Measurements from ENCODE around the gene GNG7. TPM values are rescaled to one million over a fixed set of nuclear protein-coding genes. Genes with fewer than 3 reads are reported as not detected.
"Not testable (repeated sequence)": the region's sequence is repeated elsewhere in the genome, so short reads cannot be mapped to it uniquely, and the experiment has no call there.

GNG7 gene
- total RNA-seq, 1 experiment from 2014 or later: 0.03 TPM

- H3K27ac ChIP-seq: no peak overlapping the region
- H3K9me3 ChIP-seq (replicated peaks): no peaks in the 10 kb centered on the region
- H3K4me3 ChIP-seq: no peak overlapping the region
- H3K36me3 ChIP-seq: no peaks in the 10 kb centered on the region
- H3K4me1 ChIP-seq (replicated peaks): peaks cover 36% of the 10 kb centered on the region
- no peaks in the 10 kb centered on the region for H3K27me3 ChIP-seq (replicated peaks)
- DNase-seq (ENCODE audit: low read depth in 1 of 2, low spot score in 2 of 2): no peak
Observed at GRCh38 chr19:2615782-2616181, 86.7 kb downstream of the GNG7 start.

GRCh38 chr19:2613507-2614295 lies 88.8 kb downstream of the GNG7 start:
- H3K36me3 ChIP-seq: no peaks in the 10 kb centered on the region
- DNase-seq (ENCODE audit: low read depth in 1 of 2, low spot score in 2 of 2): no peak
- no peaks in the 10 kb centered on the region for H3K27me3 ChIP-seq (replicated peaks)
- H3K27ac ChIP-seq: no peak overlapping the region
- H3K9me3 ChIP-seq (replicated peaks): no peaks in the 10 kb centered on the region
- H3K4me3 ChIP-seq: no peak overlapping the region
- peaks cover 25% of the 10 kb centered on the region for H3K4me1 ChIP-seq (replicated peaks)

- no peak for DNase-seq (ENCODE audit: low read depth in 1 of 2, low spot score in 2 of 2)
Observed at GRCh38 chr19:2612619-2613249, 89.8 kb downstream of the GNG7 start.

GRCh38 chr19:2611483-2612464 lies 90.7 kb downstream of the GNG7 start:
- no peak for DNase-seq (ENCODE audit: low read depth in 1 of 2, low spot score in 2 of 2)
- Histone ChIP-seq H3K27ac (no peak overlapping the region), H3K4me3 (no peak overlapping the region), H3K4me1 (replicated peaks) (peaks cover 16% of the 10 kb centered on the region; the same call in 1 of the 2 replicates), H3K27me3 (replicated peaks) (no peaks in the 10 kb centered on the region), H3K9me3 (replicated peaks) (no peaks in the 10 kb centered on the region), H3K36me3 (no peaks in the 10 kb centered on the region)

More at GRCh38 chr19:2612619-2613249, 89.8 kb downstream of the GNG7 start:
- Histone ChIP-seq H3K27me3 (replicated peaks) (no peaks in the 10 kb centered on the region), H3K27ac (no peak overlapping the region), H3K9me3 (replicated peaks) (no peaks in the 10 kb centered on the region), H3K4me3 (no peak overlapping the region), H3K36me3 (no peaks in the 10 kb centered on the region), H3K4me1 (replicated peaks) (peaks cover 16% of the 10 kb centered on the region; the same call in 1 of the 2 replicates)

DNA sequence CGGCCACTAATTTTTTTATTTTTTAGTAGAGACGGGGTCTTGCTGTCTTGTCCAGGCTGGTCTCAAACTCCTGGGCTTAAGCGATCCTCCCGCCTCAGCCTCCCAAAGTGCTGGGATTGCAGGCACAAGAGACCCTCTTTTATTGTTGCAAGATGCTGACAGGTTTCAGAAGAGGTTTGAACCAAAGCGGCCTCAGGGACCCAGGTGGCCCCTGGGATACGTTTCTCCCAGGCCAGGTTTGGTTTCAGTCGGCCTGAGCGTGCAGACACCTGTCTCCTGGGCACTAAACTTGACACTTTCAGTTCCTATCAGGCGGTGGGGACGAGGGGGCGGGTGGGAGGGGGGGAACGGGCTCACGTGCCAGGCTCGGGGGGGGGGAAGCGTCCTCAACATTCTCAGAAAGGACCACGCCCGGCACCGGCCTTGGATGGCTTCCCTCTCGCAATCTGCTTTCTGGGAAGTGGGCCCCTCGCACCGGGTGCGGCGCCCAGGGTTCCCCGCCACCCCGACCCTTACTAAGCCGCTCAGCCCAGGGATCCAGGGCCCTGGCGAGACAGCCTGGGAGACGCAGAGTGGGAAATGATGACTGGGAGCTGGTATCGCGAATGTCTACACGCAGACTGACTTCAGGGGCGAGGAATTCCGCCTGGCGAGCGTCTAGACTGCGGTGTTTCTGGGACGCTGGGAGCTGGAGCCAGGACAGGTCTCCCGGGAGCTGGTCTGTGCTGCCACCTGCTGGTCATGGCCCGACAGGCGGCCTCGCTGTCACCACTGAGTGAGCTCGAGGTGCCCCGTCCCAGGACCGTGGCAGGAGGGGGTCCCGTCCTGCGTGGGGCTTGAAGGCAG lies 91.6 kb downstream of the GNG7 start:
- Histone ChIP-seq H3K27me3 (replicated peaks) (no peaks in the 10 kb centered on the region), H3K4me1 (replicated peaks) (peaks cover 20% of the 10 kb centered on the region), H3K4me3 (peak overlapping the region; percentile 28), H3K36me3 (no peaks in the 10 kb centered on the region), H3K27ac (peak overlapping the region; percentile 60), H3K9me3 (replicated peaks) (no peaks in the 10 kb centered on the region)
- DNase-seq (ENCODE audit: low read depth in 1 of 2, low spot score in 2 of 2): peak; percentile 85 to 96

DNA sequence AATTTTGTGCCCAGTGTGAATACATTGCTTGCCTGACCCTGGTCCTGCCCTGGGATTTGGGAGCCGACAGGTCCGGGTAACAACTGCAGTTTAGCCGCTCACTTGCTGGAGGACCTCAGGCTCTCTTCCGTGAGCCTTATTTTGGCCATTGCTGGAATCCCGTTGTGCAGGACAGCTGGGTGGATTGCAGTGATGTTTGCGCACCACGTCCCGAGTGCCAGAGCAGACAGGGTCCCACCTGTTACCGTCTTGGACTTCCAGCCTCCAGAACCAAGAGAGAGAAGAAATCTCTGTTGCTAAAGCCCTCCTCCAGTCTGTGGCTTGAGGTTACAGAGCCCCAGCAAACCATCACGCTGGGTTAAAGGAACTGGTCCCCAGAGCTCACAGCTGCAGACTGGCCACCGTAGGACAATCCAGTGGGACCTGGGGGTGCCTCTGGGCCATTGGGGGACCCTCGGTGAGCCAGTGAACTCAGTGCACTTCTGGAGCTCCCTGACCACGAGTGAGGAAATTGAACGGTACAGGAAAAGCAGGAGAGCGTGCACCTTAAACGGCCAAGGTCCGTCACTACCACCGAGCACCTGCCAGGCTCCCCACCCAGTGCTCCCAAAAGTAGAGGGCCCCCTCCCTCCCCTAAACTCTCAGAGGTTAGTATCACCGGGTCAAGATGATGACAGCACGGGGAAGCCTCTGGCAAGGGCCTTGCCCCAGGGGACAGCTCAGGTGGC lies 92.9 kb downstream of the GNG7 start:
- no peak overlapping the region for H3K4me3 ChIP-seq
- H3K27me3 ChIP-seq (replicated peaks): no peaks in the 10 kb centered on the region
- peaks cover 24% of the 10 kb centered on the region for H3K4me1 ChIP-seq (replicated peaks)
- H3K36me3 ChIP-seq: no peaks in the 10 kb centered on the region
- DNase-seq (ENCODE audit: low read depth in 1 of 2, low spot score in 2 of 2): no peak
- H3K9me3 ChIP-seq (replicated peaks): no peaks in the 10 kb centered on the region
- H3K27ac ChIP-seq: no peak overlapping the region

DNA sequence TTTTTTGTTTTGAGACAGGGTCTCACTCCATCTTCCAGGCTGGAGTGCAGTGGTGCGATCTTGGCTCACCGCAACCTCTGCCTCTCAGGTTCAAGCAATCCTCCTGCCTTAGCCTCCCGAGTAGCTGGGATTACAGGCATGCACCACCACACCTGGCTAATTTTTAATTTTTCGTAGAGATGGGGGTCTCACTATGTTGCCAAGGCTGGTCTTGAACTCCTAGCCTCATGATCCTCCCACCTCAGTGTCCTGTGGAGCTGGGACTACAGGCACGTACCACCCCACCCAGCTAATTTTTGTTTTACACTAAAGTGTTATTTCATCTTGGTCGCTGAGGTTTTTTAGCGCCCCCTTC lies 93.5 kb downstream of the GNG7 start:
- not testable (repeated sequence) for H3K4me3 ChIP-seq; H3K27me3 ChIP-seq (replicated peaks); H3K36me3 ChIP-seq; H3K9me3 ChIP-seq (replicated peaks); DNase-seq (ENCODE audit: low read depth in 1 of 2, low spot score in 2 of 2); H3K27ac ChIP-seq
- peaks cover 24% of the 10 kb centered on the region for H3K4me1 ChIP-seq (replicated peaks)

DNA sequence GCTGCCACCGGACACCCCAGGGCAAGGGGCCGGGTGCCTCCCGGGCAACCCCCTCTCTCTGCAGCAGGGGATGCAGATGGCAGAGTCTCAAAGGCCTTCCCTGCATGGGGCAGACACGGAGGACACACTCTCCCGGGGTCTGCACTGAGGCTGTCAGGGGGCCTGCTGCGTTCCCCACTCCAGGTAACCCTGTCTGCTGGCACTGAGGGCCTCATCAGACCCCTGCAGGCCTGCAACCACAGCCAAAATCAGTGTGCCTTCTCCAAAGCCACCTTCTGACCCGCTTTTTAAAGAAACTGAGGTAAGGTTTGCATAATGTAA lies 93.9 kb downstream of the GNG7 start:
- DNase-seq (ENCODE audit: low read depth in 1 of 2, low spot score in 2 of 2): no peak
- Histone ChIP-seq H3K36me3 (no peaks in the 10 kb centered on the region), H3K27me3 (replicated peaks) (no peaks in the 10 kb centered on the region), H3K27ac (no peak overlapping the region), H3K9me3 (replicated peaks) (no peaks in the 10 kb centered on the region), H3K4me3 (no peak overlapping the region), H3K4me1 (replicated peaks) (peaks cover 19% of the 10 kb centered on the region)

DNA sequence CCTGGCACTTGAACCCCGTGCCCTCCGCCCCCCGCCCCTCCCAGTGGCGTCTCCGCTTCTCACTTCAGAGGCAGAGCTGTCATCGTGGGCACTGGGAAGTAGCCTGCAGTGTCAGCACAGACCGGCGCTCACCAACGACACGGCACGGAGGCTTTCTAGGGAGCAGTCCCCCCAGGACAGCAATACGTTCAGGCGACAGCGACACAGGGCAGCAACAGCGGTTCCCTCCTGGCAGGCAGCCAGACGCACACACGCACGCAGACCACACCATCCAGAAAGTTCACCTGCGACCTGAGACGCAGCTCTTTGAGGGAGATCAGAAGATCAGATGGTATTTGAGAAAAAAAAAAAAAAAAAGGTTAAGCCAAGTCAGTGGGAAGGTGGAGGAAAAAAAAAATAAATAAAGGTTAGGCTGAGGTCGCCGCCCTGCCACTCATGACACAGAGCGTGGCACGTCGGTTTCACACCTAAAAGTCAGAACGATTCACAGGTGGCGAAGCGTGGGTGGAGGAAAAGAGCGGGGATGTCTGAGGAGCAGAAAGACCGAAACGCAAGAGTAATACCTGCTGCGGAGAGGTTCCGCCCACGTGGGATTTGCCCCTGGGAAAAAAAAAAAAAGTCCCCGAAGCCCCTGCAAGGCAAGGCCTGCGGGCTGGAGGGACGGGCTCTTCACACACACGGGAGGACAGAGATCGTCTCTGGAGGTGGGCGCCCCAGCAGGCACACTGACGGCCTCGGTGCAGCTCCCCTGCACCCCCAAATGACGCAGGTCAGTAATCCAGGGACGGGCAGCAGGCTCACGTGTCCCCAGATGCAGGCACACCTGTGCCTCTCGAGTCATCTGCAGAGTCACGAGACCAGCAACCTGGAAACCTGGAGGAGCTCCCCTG lies 94.5 kb downstream of the GNG7 start:
- peaks cover 24% of the 10 kb centered on the region for H3K4me1 ChIP-seq (replicated peaks)
- no peak overlapping the region for H3K4me3 ChIP-seq
- H3K36me3 ChIP-seq: no peaks in the 10 kb centered on the region
- no peak overlapping the region for H3K27ac ChIP-seq
- no peaks in the 10 kb centered on the region for H3K9me3 ChIP-seq (replicated peaks)
- DNase-seq (ENCODE audit: low read depth in 1 of 2, low spot score in 2 of 2): no peak
- no peaks in the 10 kb centered on the region for H3K27me3 ChIP-seq (replicated peaks)

DNA sequence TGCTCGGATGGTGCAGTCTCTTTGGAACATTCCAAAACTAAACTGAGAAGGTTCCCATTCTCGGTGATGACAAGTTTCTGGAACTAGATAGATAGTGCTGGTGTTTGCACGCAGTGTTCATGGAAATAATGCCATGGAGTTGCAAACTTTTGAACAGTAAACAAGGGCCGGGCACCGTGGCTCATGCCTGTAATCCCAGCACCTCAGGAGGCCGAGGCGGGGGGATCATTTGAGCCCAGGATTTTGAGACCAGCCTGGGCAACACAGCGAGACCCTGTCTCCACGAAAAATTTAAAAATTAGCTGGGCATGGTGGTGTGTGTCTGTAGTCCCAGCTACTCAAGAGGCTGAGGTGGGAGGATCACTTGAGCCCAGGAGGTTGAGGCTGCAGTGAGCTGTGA lies 95.7 kb downstream of the GNG7 start:
- H3K36me3 ChIP-seq; DNase-seq (ENCODE audit: low read depth in 1 of 2, low spot score in 2 of 2); H3K4me3 ChIP-seq; H3K9me3 ChIP-seq (replicated peaks); H3K27ac ChIP-seq; H3K27me3 ChIP-seq (replicated peaks): not testable (repeated sequence)
- H3K4me1 ChIP-seq (replicated peaks): peaks cover 33% of the 10 kb centered on the region

- DNase-seq (ENCODE audit: low read depth in 1 of 2, low spot score in 2 of 2): peak; percentile 51 to 78
- not testable (repeated sequence) for H3K36me3 ChIP-seq; H3K27me3 ChIP-seq (replicated peaks)
Observed at GRCh38 chr19:2605889-2606288, 96.6 kb downstream of the GNG7 start.

GRCh38 chr19:2604747-2605329 lies 97.7 kb downstream of the GNG7 start:
- Histone ChIP-seq H3K36me3 (no peaks in the 10 kb centered on the region), H3K27me3 (replicated peaks) (no peaks in the 10 kb centered on the region), H3K9me3 (replicated peaks) (no peaks in the 10 kb centered on the region), H3K27ac (no peak overlapping the region), H3K4me1 (replicated peaks) (peaks cover 24% of the 10 kb centered on the region), H3K4me3 (no peak overlapping the region)
- no peak for DNase-seq (ENCODE audit: low read depth in 1 of 2, low spot score in 2 of 2)

More at GRCh38 chr19:2605889-2606288, 96.6 kb downstream of the GNG7 start:
- not testable (repeated sequence) for H3K9me3 ChIP-seq (replicated peaks); H3K4me3 ChIP-seq; H3K27ac ChIP-seq
- H3K4me1 ChIP-seq (replicated peaks): peaks cover 27% of the 10 kb centered on the region

Measured in SJSA1 (cell line).